ENCODE results near the gene SORCS2.

Gene SORCS2

GRCh38 chr4:7781366-7781765 lies 589.0 kb downstream of the SORCS2 start:
- no peak overlapping the region for H3K4me3 ChIP-seq (ENCODE audit: control insufficient read depth, low read depth, low read length)
- TF ChIP-seq CTCF (IDR thresholded peaks at IDR 0.05; ENCODE audit: control insufficient read depth, insufficient read depth, low read depth, low read length, missing control alignments), result no peak
- DNase-seq (ENCODE audit: low read depth), result no peak

- DNase-seq (ENCODE audit: low read depth), result no peak
- no peak for TF ChIP-seq CTCF (IDR thresholded peaks at IDR 0.05; ENCODE audit: control insufficient read depth, insufficient read depth, low read depth, low read length, missing control alignments)
- no peak overlapping the region for H3K4me3 ChIP-seq (ENCODE audit: control insufficient read depth, low read depth, low read length)
Measured at GRCh38 chr4:7781993-7782392, 589.7 kb downstream of the SORCS2 start.

GRCh38 chr4:7782783-7783182 lies 590.4 kb downstream of the SORCS2 start:
- no peak for TF ChIP-seq CTCF (IDR thresholded peaks at IDR 0.05; ENCODE audit: control insufficient read depth, insufficient read depth, low read depth, low read length, missing control alignments)
- no peak overlapping the region for H3K4me3 ChIP-seq (ENCODE audit: control insufficient read depth, low read depth, low read length)
- no peak for DNase-seq (ENCODE audit: low read depth)

- DNase-seq (ENCODE audit: low read depth), result no peak
- H3K4me3 ChIP-seq (ENCODE audit: control insufficient read depth, low read depth, low read length), result no peak overlapping the region
- no peak for TF ChIP-seq CTCF (IDR thresholded peaks at IDR 0.05; ENCODE audit: control insufficient read depth, insufficient read depth, low read depth, low read length, missing control alignments)
Measured at GRCh38 chr4:7783541-7783940, 591.2 kb downstream of the SORCS2 start.

- no peak for DNase-seq (ENCODE audit: low read depth)
- TF ChIP-seq CTCF (IDR thresholded peaks at IDR 0.05; ENCODE audit: control insufficient read depth, insufficient read depth, low read depth, low read length, missing control alignments), result no peak
- no peak overlapping the region for H3K4me3 ChIP-seq (ENCODE audit: control insufficient read depth, low read depth, low read length)
Measured at GRCh38 chr4:7784131-7784870, 592.0 kb downstream of the SORCS2 start.

GRCh38 chr4:7785017-7785416 lies 592.7 kb downstream of the SORCS2 start:
- TF ChIP-seq CTCF (IDR thresholded peaks at IDR 0.05; ENCODE audit: control insufficient read depth, insufficient read depth, low read depth, low read length, missing control alignments), result no peak
- no peak for DNase-seq (ENCODE audit: low read depth)
- H3K4me3 ChIP-seq (ENCODE audit: control insufficient read depth, low read depth, low read length), result no peak overlapping the region
